Measurements from ENCODE around the gene SIL1. TPM values are rescaled to one million over a fixed set of nuclear protein-coding genes. Genes with fewer than 3 reads are reported as not detected.

Gene SIL1
- 10.7 to 14.0 TPM (median 10.7 TPM) in 3 replicates for total RNA-seq (2021)
- percentile 45 among the genes with signal in this experiment for Bru-seq, nascent RNA
- long read RNA-seq, experiment 1, transcript SIL1-202 (10 exons, 1,923 nt) = major isoform, 18 of 217 reads
- long read RNA-seq, experiment 1, partial matches to known transcripts = 3 of 217 reads
- long read RNA-seq, experiment 1, other reads (novel, unspliced or antisense) = 195 of 217 reads
- long read RNA-seq, experiment 2, partial matches to known transcripts = 4 of 9 reads
- long read RNA-seq, experiment 2, other reads (novel, unspliced or antisense) = 3 of 9 reads
- long read RNA-seq, experiment 3, transcript SIL1-202 (10 exons, 1,923 nt) = major isoform, 11 of 17 reads
- long read RNA-seq, experiment 3, partial matches to known transcripts = 1 of 17 reads
- long read RNA-seq, experiment 3, other reads (novel, unspliced or antisense) = 4 of 17 reads

DNA sequence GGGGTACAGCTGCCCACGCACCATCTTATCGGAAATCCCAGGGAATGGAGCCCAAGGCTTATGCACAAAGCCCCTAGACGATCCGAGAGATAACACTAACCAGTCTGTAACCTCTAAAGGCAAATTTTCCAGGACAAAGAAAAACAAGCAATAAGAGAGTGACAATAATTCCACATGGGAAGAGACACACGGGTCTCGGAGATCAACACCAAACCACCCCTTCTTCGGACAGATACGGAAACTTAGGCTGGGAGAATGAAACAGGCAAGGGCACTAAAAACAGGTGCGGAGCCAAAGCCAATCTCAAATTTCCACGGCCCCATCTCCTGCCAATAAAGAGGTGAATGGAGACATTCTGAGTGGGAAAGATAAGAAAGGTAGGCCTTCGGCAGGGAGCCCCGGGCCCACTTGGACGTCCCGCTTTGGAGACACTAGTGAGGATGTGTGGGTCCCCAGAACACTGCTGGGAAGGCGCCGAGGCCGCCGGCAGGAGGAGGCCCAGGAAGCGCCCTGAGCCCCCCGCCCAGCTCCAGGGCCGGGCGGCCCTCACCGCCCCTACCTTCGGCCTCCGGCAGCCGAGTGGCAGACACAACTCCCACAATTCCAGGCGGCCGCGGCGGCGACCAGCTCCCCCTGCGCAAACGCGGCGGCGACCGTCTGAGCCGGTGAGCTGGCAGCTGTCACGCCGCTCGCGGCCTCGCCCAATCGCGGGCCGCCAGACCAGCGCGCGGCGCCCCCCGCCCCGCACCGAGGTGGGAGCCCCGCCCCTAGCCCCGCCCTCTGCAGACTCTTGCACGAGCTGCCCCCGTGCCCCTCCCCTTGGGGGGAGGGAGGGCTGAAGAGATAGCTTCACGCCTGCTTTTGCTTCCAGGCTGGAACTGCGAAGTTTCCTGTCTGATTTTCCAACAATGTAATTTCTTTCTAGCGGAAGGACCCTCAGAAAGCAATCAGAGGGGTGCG lies at the start of gene SIL1:
Gene SIL1 (minus strand): TSS at position 659 of the 960 bp plus-strand sequence. CDS start 70,525 bp downstream, outside the sequence.
- DNase-seq (ENCODE audit: low spot score) (peak; percentile 97), ATAC-seq (peak; percentile 97)
- ChIA-PET CTCF (interaction anchor here (0.6 to 0.9 kb wide), 8 partner anchors 10 to 143 kb away, joined by 3 to 6 read pairs (median 4); no protein-coding TSS in a partner anchor), POLR2A (interaction anchor here (0.5 to 1.0 kb wide), 10 partner anchors 51 to 655 kb away, joined by 3 to 5 read pairs (median 3); partner anchors contain the start of gene ETF1)
- Mint-ChIP-seq H3K9me3 (no peaks in the 10 kb centered on the region), H3K27ac (peak within 1 kb of the TSS; percentile 97), H3K4me3 (peak within 1 kb of the TSS; percentile 80), H3K27me3 (ENCODE audit: low read depth) (no peaks in the 10 kb centered on the region), H3K36me3 (no peaks in the 10 kb centered on the region), H3K4me1 (peaks cover 23% of the 10 kb centered on the region)
- peak; percentile 59 for TF ChIP-seq FOXK1 (CRISPR knock-in tag; IDR thresholded peaks at IDR 0.05)
- no peak for TF ChIP-seq NR3C1 (CRISPR knock-in tag; conservative IDR thresholded peaks at IDR 0.05; ENCODE audit: low read depth)
- 0 out of 2 replicates have a peak, but pooled peaks have one; percentile 24 for TF ChIP-seq NFYB (CRISPR knock-in tag; conservative IDR thresholded peaks at IDR 0.05; ENCODE audit: low read depth)
- TF ChIP-seq, protein P1, sequence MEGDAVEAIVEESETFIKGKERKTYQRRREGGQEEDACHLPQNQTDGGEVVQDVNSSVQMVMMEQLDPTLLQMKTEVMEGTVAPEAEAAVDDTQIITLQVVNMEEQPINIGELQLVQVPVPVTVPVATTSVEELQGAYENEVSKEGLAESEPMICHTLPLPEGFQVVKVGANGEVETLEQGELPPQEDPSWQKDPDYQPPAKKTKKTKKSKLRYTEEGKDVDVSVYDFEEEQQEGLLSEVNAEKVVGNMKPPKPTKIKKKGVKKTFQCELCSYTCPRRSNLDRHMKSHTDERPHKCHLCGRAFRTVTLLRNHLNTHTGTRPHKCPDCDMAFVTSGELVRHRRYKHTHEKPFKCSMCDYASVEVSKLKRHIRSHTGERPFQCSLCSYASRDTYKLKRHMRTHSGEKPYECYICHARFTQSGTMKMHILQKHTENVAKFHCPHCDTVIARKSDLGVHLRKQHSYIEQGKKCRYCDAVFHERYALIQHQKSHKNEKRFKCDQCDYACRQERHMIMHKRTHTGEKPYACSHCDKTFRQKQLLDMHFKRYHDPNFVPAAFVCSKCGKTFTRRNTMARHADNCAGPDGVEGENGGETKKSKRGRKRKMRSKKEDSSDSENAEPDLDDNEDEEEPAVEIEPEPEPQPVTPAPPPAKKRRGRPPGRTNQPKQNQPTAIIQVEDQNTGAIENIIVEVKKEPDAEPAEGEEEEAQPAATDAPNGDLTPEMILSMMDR (IDR thresholded peaks at IDR 0.05) = no peak
- TF ChIP-seq, protein P2, sequence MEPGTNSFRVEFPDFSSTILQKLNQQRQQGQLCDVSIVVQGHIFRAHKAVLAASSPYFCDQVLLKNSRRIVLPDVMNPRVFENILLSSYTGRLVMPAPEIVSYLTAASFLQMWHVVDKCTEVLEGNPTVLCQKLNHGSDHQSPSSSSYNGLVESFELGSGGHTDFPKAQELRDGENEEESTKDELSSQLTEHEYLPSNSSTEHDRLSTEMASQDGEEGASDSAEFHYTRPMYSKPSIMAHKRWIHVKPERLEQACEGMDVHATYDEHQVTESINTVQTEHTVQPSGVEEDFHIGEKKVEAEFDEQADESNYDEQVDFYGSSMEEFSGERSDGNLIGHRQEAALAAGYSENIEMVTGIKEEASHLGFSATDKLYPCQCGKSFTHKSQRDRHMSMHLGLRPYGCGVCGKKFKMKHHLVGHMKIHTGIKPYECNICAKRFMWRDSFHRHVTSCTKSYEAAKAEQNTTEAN (CRISPR knock-in tag; IDR thresholded peaks at IDR 0.05) = peak; percentile 51; the same call in 1 of the 2 replicates
- TF ChIP-seq, protein P3, sequence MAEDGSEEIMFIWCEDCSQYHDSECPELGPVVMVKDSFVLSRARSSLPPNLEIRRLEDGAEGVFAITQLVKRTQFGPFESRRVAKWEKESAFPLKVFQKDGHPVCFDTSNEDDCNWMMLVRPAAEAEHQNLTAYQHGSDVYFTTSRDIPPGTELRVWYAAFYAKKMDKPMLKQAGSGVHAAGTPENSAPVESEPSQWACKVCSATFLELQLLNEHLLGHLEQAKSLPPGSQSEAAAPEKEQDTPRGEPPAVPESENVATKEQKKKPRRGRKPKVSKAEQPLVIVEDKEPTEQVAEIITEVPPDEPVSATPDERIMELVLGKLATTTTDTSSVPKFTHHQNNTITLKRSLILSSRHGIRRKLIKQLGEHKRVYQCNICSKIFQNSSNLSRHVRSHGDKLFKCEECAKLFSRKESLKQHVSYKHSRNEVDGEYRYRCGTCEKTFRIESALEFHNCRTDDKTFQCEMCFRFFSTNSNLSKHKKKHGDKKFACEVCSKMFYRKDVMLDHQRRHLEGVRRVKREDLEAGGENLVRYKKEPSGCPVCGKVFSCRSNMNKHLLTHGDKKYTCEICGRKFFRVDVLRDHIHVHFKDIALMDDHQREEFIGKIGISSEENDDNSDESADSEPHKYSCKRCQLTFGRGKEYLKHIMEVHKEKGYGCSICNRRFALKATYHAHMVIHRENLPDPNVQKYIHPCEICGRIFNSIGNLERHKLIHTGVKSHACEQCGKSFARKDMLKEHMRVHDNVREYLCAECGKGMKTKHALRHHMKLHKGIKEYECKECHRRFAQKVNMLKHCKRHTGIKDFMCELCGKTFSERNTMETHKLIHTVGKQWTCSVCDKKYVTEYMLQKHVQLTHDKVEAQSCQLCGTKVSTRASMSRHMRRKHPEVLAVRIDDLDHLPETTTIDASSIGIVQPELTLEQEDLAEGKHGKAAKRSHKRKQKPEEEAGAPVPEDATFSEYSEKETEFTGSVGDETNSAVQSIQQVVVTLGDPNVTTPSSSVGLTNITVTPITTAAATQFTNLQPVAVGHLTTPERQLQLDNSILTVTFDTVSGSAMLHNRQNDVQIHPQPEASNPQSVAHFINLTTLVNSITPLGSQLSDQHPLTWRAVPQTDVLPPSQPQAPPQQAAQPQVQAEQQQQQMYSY (CRISPR knock-in tag; IDR thresholded peaks at IDR 0.05) = no peak
- peak; percentile 75; the same call in 1 of the 2 replicates for TF ChIP-seq SP1 (CRISPR knock-in tag; conservative IDR thresholded peaks at IDR 0.05)
- TF ChIP-seq FOXP1 (CRISPR knock-in tag; IDR thresholded peaks at IDR 0.05; ENCODE audit: borderline replicate concordance) = peak; percentile 60; the same call in 1 of the 2 replicates
- no peak for TF ChIP-seq SOX15 (CRISPR knock-in tag; IDR thresholded peaks at IDR 0.05)
- TF ChIP-seq, protein P4, sequence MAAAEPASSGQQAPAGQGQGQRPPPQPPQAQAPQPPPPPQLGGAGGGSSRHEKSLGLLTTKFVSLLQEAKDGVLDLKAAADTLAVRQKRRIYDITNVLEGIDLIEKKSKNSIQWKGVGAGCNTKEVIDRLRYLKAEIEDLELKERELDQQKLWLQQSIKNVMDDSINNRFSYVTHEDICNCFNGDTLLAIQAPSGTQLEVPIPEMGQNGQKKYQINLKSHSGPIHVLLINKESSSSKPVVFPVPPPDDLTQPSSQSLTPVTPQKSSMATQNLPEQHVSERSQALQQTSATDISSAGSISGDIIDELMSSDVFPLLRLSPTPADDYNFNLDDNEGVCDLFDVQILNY (CRISPR knock-in tag; IDR thresholded peaks at IDR 0.05) = 0 out of 2 replicates have a peak, but pooled peaks have one; percentile 42
- TF ChIP-seq, protein P5, sequence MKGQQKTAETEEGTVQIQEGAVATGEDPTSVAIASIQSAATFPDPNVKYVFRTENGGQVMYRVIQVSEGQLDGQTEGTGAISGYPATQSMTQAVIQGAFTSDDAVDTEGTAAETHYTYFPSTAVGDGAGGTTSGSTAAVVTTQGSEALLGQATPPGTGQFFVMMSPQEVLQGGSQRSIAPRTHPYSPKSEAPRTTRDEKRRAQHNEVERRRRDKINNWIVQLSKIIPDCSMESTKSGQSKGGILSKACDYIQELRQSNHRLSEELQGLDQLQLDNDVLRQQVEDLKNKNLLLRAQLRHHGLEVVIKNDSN (CRISPR knock-in tag; IDR thresholded peaks at IDR 0.05) = no peak
- TF ChIP-seq ZMAT4 (CRISPR knock-in tag; IDR thresholded peaks at IDR 0.05) = no peak
- TF ChIP-seq, protein P6, sequence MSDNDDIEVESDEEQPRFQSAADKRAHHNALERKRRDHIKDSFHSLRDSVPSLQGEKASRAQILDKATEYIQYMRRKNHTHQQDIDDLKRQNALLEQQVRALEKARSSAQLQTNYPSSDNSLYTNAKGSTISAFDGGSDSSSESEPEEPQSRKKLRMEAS (CRISPR knock-in tag; IDR thresholded peaks at IDR 0.05) = peak; percentile 59
- TF ChIP-seq, protein P7, sequence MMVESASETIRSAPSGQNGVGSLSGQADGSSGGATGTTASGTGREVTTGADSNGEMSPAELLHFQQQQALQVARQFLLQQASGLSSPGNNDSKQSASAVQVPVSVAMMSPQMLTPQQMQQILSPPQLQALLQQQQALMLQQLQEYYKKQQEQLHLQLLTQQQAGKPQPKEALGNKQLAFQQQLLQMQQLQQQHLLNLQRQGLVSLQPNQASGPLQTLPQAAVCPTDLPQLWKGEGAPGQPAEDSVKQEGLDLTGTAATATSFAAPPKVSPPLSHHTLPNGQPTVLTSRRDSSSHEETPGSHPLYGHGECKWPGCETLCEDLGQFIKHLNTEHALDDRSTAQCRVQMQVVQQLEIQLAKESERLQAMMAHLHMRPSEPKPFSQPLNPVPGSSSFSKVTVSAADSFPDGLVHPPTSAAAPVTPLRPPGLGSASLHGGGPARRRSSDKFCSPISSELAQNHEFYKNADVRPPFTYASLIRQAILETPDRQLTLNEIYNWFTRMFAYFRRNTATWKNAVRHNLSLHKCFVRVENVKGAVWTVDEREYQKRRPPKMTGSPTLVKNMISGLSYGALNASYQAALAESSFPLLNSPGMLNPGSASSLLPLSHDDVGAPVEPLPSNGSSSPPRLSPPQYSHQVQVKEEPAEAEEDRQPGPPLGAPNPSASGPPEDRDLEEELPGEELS (CRISPR knock-in tag; IDR thresholded peaks at IDR 0.05) = peak; percentile 59; the same call in 1 of the 2 replicates
- no peak for TF ChIP-seq NFATC4 (CRISPR knock-in tag; IDR thresholded peaks at IDR 0.05)
- TF ChIP-seq TP53 (CRISPR knock-in tag; IDR thresholded peaks at IDR 0.05) = no peak
- TF ChIP-seq USF2 (CRISPR knock-in tag; IDR thresholded peaks at IDR 0.05) = 0 out of 2 replicates have a peak, but pooled peaks have one; percentile 17
- TF ChIP-seq ZNF263 (CRISPR knock-in tag; IDR thresholded peaks at IDR 0.05; ENCODE audit: low read depth) = no peak

Data from WTC11 (cell line).